Transverse colon (tissue), 4 donors: Measurements from ENCODE around the gene RPL23.

ENCODE experiments used
- EP300 ChIP-seq: sonication (generic); formaldehyde crosslinking; IDR thresholded peaks from one replicate; pipeline ENCODE4 v1.6.1; 2017; ENCODE audit warnings: antibody characterized with exemption, low read depth
- POLR2A ChIP-seq: fragments of 450-650 bp; IDR thresholded peaks from one replicate; pipeline ENCODE4 v1.6.1; 2016; ENCODE audit warnings: antibody characterized with exemption, mild to moderate bottlenecking, moderate library complexity
- POLR2AphosphoS5 ChIP-seq, 3 donors: sonication (generic); formaldehyde crosslinking; IDR thresholded peaks; one replicate each; pipeline ENCODE4 v1.6.1; 2016; ENCODE audit warnings: antibody characterized with exemption in 3 of 3
- TF ChIP-seq, protein P1 (sequence below), 5 experiments: fragments of 200-600 bp in 3 of 5; fragments of 450-650 bp in 2 of 5; sonication (generic) in 3 of 5; IDR thresholded peaks; 1 replicate in 2 of 5; 2 replicates in 3 of 5; pipeline ENCODE4 v1.5.1; 2016 to 2017; ENCODE audit warnings: antibody characterized with exemption in 5 of 5, inconsistent platforms in 3 of 5, mild to moderate bottlenecking in 2 of 5, moderate library complexity in 1 of 5

DNA sequence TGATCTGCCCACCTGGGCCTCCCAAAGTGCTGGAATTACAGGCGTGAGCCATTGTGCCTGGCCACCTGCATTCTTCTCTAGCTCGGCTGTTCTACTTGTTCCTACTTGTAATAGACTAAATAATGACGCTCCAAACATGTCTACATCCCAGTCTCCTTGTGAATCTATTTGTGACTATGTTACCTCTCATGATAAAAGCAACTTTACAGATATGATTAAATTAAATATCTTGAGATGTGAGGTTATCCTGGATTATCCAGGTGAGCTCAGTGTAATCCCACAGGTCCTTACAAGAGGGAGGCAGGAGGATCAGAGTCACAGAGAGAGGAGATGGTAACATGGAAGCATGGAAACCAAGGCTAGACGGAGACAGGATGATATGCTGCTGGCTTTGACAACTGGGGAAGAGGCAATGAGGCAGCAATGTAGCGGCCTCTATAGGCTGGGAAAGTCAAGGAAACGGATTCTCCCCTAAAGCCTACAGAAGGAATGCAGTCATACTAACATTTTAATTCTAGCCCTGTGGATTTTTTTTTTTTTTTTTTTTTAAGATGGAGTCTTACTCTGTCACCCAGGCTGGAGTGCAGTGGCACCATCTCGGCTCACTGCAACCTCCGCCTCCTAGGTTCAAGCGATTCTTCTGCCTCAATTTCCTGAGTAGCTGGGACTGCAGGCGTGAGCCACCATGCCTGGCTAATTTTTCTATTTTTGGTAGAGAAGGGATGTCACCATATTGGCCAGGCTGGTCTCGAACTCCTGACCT, 11.3 kb upstream of the RPL23 start:
- TF ChIP-seq, protein P1, sequence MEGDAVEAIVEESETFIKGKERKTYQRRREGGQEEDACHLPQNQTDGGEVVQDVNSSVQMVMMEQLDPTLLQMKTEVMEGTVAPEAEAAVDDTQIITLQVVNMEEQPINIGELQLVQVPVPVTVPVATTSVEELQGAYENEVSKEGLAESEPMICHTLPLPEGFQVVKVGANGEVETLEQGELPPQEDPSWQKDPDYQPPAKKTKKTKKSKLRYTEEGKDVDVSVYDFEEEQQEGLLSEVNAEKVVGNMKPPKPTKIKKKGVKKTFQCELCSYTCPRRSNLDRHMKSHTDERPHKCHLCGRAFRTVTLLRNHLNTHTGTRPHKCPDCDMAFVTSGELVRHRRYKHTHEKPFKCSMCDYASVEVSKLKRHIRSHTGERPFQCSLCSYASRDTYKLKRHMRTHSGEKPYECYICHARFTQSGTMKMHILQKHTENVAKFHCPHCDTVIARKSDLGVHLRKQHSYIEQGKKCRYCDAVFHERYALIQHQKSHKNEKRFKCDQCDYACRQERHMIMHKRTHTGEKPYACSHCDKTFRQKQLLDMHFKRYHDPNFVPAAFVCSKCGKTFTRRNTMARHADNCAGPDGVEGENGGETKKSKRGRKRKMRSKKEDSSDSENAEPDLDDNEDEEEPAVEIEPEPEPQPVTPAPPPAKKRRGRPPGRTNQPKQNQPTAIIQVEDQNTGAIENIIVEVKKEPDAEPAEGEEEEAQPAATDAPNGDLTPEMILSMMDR (IDR thresholded peaks at IDR 0.05): peak in 2 of 5 experiments; percentile 19 to 20
- TF ChIP-seq EP300 (no peak), POLR2A (no peak), POLR2AphosphoS5 (IDR thresholded peaks at IDR 0.05) (no peak)
